Fibroblast of pulmonary artery (primary cell): ENCODE measurements around the gene CCNY.

ENCODE experiments used
- DNase-seq: peaks from one replicate; pipeline ENCODE4 v3.0.0-alpha.2; 2010; ENCODE audit warnings: low read depth
- H3K4me3 ChIP-seq: replicated peaks from 2 replicates; pipeline ENCODE4 v1.5.1; 2011; ENCODE audit warnings: low read depth, mild to moderate bottlenecking, control low read depth, low read length, moderate library complexity
- TF ChIP-seq, protein P1 (sequence below): IDR thresholded peaks from 2 replicates; pipeline ENCODE4 v1.5.1; 2011; ENCODE audit warnings: mild to moderate bottlenecking, control low read depth, low read length, inconsistent platforms; ENCODE audit errors: missing control alignments

CCNY gene

DNA sequence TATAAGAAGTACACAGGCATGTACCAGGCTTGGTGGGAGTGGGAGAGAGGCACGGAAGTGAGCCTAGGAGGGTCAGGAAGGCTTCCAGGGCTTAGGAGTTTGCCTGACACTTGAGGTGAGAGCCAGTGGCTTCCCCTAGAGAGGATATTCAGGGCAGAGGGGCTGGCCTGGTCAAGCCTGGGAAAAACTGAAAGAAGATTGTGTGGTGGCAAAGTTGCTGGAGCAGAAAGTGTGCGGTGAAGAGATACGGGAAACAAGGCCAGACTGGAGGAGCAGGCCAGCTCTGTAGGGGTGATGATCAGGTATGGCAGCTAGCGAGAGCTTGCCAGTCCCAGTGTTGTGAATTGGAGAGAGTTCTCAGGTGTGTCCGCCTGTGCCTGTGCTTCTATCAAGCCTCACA lies 129.9 kb downstream of the CCNY start:
- no peak overlapping the region for H3K4me3 ChIP-seq
- DNase-seq: no peak
- TF ChIP-seq, protein P1, sequence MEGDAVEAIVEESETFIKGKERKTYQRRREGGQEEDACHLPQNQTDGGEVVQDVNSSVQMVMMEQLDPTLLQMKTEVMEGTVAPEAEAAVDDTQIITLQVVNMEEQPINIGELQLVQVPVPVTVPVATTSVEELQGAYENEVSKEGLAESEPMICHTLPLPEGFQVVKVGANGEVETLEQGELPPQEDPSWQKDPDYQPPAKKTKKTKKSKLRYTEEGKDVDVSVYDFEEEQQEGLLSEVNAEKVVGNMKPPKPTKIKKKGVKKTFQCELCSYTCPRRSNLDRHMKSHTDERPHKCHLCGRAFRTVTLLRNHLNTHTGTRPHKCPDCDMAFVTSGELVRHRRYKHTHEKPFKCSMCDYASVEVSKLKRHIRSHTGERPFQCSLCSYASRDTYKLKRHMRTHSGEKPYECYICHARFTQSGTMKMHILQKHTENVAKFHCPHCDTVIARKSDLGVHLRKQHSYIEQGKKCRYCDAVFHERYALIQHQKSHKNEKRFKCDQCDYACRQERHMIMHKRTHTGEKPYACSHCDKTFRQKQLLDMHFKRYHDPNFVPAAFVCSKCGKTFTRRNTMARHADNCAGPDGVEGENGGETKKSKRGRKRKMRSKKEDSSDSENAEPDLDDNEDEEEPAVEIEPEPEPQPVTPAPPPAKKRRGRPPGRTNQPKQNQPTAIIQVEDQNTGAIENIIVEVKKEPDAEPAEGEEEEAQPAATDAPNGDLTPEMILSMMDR: no peak

DNA sequence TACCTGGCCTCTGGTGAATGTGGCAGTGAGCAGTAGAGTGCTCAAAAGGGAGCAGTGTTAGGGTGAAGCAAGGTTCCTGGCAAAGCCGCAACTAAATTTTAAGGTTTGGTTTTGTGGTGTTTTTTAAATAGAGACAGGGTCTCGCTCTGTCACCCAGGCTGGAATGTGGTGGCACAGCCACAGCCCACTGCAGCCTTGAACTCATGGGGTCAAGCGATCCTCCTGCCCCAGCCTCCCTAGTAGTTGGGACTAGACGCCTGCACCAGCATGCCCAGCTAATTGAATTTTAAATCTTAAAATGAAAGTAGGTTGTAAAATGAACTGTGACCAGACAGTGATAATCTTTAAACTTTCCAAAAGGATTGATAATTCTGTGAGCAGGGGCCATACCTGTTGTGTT lies 130.4 kb downstream of the CCNY start:
- H3K4me3 ChIP-seq: no peak overlapping the region
- TF ChIP-seq, protein P1: no peak
- no peak for DNase-seq

DNA sequence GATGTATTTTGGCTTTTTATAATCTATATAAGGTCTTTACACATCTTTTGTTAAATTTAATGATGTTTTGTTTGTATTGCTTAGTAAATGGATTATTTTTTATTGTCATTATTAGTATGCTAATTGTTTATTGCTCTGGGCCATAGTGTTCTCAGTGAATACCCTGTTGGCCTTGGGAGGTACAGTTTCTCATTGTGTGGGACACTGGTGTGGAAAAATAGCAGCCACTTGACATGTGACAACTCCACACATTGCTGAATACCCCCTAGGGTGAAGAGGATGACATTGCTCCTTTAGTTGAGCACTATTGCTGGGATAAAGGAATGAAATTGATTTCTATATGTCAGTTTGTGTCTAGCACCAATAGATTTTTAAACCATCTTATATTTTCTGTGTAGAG lies 130.9 kb downstream of the CCNY start:
- TF ChIP-seq, protein P1: no peak

DNA sequence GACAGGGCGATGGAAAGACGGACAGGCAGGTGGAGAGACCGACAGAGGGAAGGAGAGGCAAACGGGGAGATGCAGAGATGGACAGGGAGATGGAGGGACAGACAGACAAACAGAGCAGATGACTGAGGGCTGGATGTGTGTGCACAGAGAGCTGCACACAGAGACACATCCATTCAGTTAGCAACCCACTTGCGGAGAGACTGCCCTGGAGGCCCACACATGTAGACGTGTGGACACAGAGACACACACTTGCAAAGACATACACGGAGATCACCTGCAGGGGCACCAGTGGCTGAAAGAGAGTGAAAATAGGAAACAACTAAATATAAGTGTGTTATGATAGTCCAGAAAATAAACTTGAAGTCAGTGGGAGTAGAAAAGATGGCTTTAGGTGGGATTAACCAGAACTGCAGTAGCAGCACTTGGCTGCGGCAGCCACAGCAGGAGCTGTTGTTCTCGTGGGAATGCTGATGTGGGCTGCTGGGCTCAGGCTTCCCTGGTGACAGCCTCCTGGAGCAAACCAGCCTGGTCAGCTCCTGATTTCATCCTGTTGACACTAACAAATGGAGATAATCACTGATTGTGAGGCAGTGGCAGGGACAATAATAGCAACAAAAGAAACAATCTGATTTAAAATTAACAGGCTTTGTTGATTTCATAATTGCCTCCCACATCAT lies 134.1 kb downstream of the CCNY start:
- H3K4me3 ChIP-seq: no peak overlapping the region
- peak; percentile 53 for DNase-seq
- TF ChIP-seq, protein P1: peak; percentile 1

More for the DNA sequence above, 130.9 kb downstream of the CCNY start:
- no peak for DNase-seq
- no peak overlapping the region for H3K4me3 ChIP-seq

DNA sequence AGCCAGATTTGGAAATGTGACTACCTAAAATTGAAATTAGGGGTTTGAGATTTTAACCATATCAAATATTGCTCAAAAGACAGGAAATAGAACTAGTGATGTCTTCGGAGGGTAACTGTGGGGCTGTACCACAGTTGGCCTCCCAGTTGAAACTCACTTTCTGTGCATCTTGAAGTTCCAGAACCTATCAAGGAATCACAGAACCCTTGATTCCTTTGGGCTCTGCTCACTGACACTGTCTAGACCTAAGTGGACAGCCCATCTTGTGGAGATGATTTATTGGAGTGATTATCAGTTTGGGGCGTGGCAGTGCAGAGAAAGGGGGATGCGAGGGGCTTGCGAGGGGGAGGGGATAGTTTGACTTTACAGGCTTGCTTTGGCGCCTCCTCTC lies 134.6 kb downstream of the CCNY start:
- TF ChIP-seq, protein P1: no peak
- H3K4me3 ChIP-seq: no peak overlapping the region

DNA sequence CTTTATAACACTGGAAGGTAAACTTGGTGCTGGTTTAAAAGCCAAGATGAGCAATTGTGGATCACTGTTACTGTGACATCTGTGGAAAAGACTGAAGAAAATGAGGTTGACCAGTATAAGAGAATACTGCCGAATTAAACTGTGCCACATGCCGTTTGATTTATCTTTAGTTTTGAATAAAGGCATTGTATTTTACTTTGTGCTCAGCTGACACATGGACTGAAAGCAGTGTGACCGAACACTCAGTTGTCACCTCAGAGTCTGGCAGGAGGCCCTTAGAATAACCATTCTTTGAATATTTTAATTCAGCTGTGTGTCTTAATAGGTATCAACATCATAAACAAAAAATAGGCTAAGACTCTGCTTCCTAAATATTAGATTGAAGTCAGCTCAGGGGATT lies 135.1 kb downstream of the CCNY start:
- DNase-seq: no peak
- no peak overlapping the region for H3K4me3 ChIP-seq
- TF ChIP-seq, protein P1: no peak

More for the DNA sequence above, 134.6 kb downstream of the CCNY start:
- no peak for DNase-seq

DNA sequence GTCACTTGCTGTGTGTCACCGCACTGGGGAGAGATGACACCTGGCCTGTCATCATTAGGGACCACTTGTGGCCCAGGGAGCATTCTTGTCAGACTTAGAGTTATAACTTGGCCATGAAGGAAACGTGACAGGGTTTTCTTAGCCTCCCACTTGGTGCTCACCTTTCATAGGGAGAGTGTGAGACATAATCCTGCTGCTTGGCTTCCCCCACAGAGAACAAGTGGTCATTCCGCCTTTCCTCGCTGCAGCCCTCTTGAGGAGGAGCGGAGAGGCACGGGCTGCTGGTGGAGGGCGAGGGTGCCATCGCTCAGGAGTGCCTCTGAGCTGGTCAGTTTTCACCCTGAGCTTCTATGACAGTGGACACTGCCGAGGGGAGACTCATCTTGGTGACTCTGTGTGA lies 143.8 kb downstream of the CCNY start:
- no peak for DNase-seq
- TF ChIP-seq, protein P1: no peak
- no peak overlapping the region for H3K4me3 ChIP-seq
